ENCODE data around the gene CSMD2. TPM values are rescaled to one million over a fixed set of nuclear protein-coding genes. Genes with fewer than 3 reads are reported as not detected.

The CSMD2 gene
- total and polyA plus RNA-seq, 7 donors = under 0.01 to 0.83 (median 0.16) TPM

DNA sequence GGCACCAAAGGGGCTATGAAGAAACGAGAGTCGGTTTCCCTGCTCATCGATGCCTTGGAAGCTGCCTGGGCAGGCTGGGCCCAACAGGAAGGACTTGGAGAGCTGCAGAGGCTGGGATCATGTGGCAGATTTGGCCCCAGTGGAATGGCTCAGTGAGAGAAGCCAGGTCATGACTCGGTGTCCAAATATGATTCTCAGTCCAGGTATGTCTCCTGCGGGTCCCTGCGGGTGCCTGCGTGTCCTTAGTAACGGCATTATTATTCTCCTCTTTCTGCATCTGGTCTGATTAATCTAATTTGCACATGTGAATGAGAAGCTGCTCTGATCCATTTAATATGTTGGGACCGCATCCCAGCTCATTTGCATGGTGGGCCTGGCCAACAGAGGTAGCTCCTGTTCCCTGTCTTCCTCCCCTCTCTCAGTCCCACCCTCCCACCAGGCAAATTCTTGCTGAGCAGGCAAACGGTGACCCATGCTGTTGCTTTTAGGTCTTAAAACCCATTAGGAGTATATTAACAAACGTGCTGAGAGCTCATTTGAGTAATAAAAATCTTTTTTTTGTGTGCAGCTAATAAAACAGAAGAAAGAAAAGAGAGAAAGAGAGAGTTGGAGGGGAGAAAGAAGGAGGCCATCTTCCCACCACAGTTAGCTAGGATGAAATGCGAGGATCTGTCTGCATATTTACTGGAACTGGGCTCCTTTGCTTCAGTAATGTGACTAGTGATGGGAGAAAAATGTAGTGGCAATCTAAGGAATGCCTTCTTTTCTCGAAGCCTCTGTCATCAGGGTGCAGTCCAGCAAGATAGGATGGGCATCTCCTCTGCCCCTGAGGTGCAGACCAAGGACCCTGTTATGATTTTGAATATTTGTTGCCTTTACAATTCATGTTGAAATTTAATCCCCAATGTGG, 167.6 kb downstream of the CSMD2 start:
- Histone ChIP-seq H3K27me3 (no peaks in the 10 kb centered on the region), H3K4me1 (no peaks in the 10 kb centered on the region), H3K36me3 (no peaks in the 10 kb centered on the region), H3K9me3 (no peaks in the 10 kb centered on the region), H3K27ac (no peak overlapping the region), H3K4me3 (no peak overlapping the region)
- intact Hi-C loops (cut with DNase I) = no loop called here
- no peak for DNase-seq
- TF ChIP-seq EP300 (IDR thresholded peaks at IDR 0.05) = no peak
- no peak for TF ChIP-seq POLR2AphosphoS5 (IDR thresholded peaks at IDR 0.05)
- TF ChIP-seq, protein P1, sequence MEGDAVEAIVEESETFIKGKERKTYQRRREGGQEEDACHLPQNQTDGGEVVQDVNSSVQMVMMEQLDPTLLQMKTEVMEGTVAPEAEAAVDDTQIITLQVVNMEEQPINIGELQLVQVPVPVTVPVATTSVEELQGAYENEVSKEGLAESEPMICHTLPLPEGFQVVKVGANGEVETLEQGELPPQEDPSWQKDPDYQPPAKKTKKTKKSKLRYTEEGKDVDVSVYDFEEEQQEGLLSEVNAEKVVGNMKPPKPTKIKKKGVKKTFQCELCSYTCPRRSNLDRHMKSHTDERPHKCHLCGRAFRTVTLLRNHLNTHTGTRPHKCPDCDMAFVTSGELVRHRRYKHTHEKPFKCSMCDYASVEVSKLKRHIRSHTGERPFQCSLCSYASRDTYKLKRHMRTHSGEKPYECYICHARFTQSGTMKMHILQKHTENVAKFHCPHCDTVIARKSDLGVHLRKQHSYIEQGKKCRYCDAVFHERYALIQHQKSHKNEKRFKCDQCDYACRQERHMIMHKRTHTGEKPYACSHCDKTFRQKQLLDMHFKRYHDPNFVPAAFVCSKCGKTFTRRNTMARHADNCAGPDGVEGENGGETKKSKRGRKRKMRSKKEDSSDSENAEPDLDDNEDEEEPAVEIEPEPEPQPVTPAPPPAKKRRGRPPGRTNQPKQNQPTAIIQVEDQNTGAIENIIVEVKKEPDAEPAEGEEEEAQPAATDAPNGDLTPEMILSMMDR (IDR thresholded peaks at IDR 0.05) = no peak
- WGBS, 2 donors = 77 to 81% methylated on average over 13 of the region's 13 CpGs

DNA sequence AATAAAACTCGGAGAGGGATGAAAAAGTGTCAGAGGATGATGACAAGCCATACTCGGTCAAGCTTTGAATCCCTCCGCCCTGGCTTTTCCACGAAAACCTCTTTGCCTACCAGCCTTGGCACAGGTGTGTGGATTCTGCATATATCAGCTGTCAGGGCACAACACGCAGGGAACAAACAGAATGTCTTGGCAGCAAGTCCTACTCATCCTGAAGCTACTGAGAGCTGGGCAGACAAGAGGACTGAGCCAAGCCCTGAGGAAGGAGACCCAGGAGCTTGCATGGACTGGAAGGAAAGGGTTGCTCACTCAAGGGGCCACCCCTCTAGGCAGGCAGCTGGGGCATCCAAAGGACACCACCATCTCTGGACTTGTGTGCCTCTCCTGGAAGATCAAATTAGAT, 168.7 kb downstream of the CSMD2 start:
- WGBS, 2 donors = 90 to 92% methylated on average over 5 of the region's 5 CpGs
- intact Hi-C loops (cut with DNase I) = no loop called here
- Histone ChIP-seq H3K9me3 (no peaks in the 10 kb centered on the region), H3K27ac (no peak overlapping the region), H3K36me3 (no peaks in the 10 kb centered on the region), H3K4me3 (no peak overlapping the region), H3K4me1 (no peaks in the 10 kb centered on the region), H3K27me3 (no peaks in the 10 kb centered on the region)
- DNase-seq = no peak
- no peak for TF ChIP-seq POLR2A (IDR thresholded peaks at IDR 0.05)
- no peak for TF ChIP-seq EP300 (IDR thresholded peaks at IDR 0.05)
- TF ChIP-seq, protein P1 (IDR thresholded peaks at IDR 0.05) = no peak
- no peak for TF ChIP-seq POLR2AphosphoS5 (IDR thresholded peaks at IDR 0.05)

DNA sequence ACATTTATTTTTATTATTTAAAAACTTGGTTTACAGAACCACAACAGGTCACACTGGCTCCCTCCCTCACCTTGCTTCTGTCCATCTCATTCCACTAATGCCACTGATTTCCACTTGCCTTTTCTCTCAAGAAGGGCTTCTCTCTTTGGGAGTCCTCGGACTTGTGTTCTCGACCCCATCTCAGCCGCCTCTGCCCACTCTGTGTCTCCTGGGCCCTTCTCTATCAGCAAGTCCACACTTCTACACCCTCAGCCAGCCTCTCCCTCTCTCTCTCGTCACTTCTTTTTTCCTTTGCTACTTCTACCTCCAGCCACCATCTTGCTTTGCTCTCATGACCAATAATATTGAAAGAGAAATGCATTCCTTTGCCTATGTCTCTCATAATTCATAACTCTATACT, 171.7 kb downstream of the CSMD2 start:
- no peak for TF ChIP-seq POLR2AphosphoS5 (IDR thresholded peaks at IDR 0.05)
- TF ChIP-seq, protein P1 (IDR thresholded peaks at IDR 0.05) = no peak
- no peak for TF ChIP-seq POLR2A (IDR thresholded peaks at IDR 0.05)
- TF ChIP-seq EP300 (IDR thresholded peaks at IDR 0.05) = no peak
- DNase-seq = no peak
- no peak overlapping the region for H3K4me3 ChIP-seq
- H3K27me3 ChIP-seq = no peaks in the 10 kb centered on the region
- H3K27ac ChIP-seq = no peak overlapping the region
- no peaks in the 10 kb centered on the region for H3K36me3 ChIP-seq
- intact Hi-C loops (cut with DNase I) = no loop called here
- no peaks in the 10 kb centered on the region for H3K4me1 ChIP-seq
- no peaks in the 10 kb centered on the region for H3K9me3 ChIP-seq
- WGBS, 2 donors = 87% methylated on average over 4 of the region's 4 CpGs

DNA sequence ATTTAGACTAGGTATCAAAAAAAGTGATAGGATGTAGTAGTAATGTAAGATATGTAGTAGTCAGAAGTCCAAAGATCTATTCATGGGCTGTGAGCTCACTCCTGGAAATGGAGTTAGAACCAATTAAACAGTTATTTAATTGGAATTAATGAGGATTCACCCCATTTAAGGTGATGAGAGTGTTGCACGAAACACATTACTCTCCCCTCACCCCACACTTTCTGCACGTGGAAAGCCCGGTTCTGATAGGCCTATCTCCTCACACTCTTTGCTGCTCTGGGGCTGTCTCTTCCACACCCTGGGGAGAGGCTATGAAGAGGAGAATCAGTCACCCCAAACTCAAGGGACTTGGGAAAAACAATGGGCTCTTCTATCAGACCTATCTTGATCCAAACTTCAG, 174.7 kb downstream of the CSMD2 start:
- no peak for DNase-seq
- TF ChIP-seq POLR2AphosphoS5 (IDR thresholded peaks at IDR 0.05) (no peak), POLR2A (IDR thresholded peaks at IDR 0.05) (no peak), EP300 (IDR thresholded peaks at IDR 0.05) (no peak)
- TF ChIP-seq, protein P1 (IDR thresholded peaks at IDR 0.05) = no peak
- 80 to 82% methylated on average over 3 of the region's 3 CpGs for WGBS, 2 donors

More for the DNA sequence above, 174.7 kb downstream of the CSMD2 start:
- intact Hi-C loops (cut with DNase I) = no loop called here
- no peaks in the 10 kb centered on the region for H3K9me3 ChIP-seq
- H3K4me3 ChIP-seq = no peak overlapping the region
- H3K4me1 ChIP-seq = peaks cover 0 to 20% (median 16%) of the 10 kb centered on the region in 4 donors
- H3K27ac ChIP-seq = no peak overlapping the region
- no peaks in the 10 kb centered on the region for H3K36me3 ChIP-seq
- no peaks in the 10 kb centered on the region for H3K27me3 ChIP-seq

All from sigmoid colon (tissue), 7 donors.